MM.1S (cell line): ENCODE results near the gene MTA3.
"Not testable (repeated sequence)": the region's sequence is repeated elsewhere in the genome, so short reads cannot be mapped to it uniquely, and the experiment has no call there.

Source experiments
- DNase-seq: peaks from one replicate; pipeline ENCODE4 v3.0.0-alpha.2; 2015
- H2AFZ ChIP-seq: fragments of 300-600 bp; sonication (generic); 2 replicates; pipeline ENCODE4 v1.6.0; 2016; ENCODE audit warnings: antibody characterized with exemption, low read length
- H3F3A ChIP-seq: fragments of 300-600 bp; sonication (generic); 2 replicates; pipeline ENCODE4 v1.6.1; 2016; ENCODE audit warnings: mild to moderate bottlenecking, antibody characterized with exemption, low read length, moderate library complexity, mixed read lengths; ENCODE audit not compliant: insufficient read depth
- H3K27ac ChIP-seq: fragments of 300-600 bp; sonication (generic); 2 replicates; pipeline ENCODE4 v1.5.1; 2016; ENCODE audit warnings: mild to moderate bottlenecking, low read length
- H3K27me3 ChIP-seq: fragments of 300-600 bp; sonication (generic); replicated peaks from 2 replicates; pipeline ENCODE4 v1.6.0; 2016; ENCODE audit warnings: low read length; ENCODE audit not compliant: insufficient read depth
- H3K36me3 ChIP-seq: fragments of 300-600 bp; sonication (generic); replicated peaks from 2 replicates; pipeline ENCODE4 v1.6.1; 2016; ENCODE audit warnings: mild to moderate bottlenecking, low read length, mixed read lengths; ENCODE audit not compliant: insufficient read depth
- H3K4me1 ChIP-seq: fragments of 300-600 bp; sonication (generic); 2 replicates; pipeline ENCODE4 v1.6.1; 2016; ENCODE audit warnings: low read length, mixed read lengths
- H3K4me2 ChIP-seq: fragments of 300-600 bp; sonication (generic); 2 replicates; pipeline ENCODE4 v1.6.0; 2016; ENCODE audit warnings: low read depth, low read length
- H3K4me3 ChIP-seq: fragments of 300-600 bp; sonication (generic); 2 replicates; pipeline ENCODE4 v1.5.1; 2016; ENCODE audit warnings: low read length, mixed read lengths
- H3K79me2 ChIP-seq: fragments of 300-600 bp; sonication (generic); 2 replicates; pipeline ENCODE4 v1.6.1; 2016; ENCODE audit warnings: mixed run types, low read length, mixed read lengths
- H3K9ac ChIP-seq: fragments of 300-600 bp; sonication (generic); 2 replicates; pipeline ENCODE4 v1.6.1; 2016; ENCODE audit warnings: low read length, mixed read lengths
- H3K9me2 ChIP-seq: fragments of 300-600 bp; sonication (generic); replicated peaks from 2 replicates; pipeline ENCODE4 v1.6.1; 2016; ENCODE audit warnings: mild to moderate bottlenecking, low read length, mixed read lengths; ENCODE audit not compliant: insufficient read depth
- H3K9me3 ChIP-seq: fragments of 300-600 bp; sonication (generic); replicated peaks from 2 replicates; pipeline ENCODE4 v1.6.1; 2016; ENCODE audit warnings: mild to moderate bottlenecking, low read length, mixed read lengths; ENCODE audit not compliant: insufficient read depth
- H4K20me1 ChIP-seq: fragments of 300-600 bp; sonication (generic); 2 replicates; pipeline ENCODE4 v1.6.1; 2016; ENCODE audit warnings: mild to moderate bottlenecking, low read length, moderate library complexity, mixed read lengths; ENCODE audit not compliant: insufficient read depth
- CTCF ChIP-seq: fragments of 300-600 bp; sonication (generic); IDR thresholded peaks from 2 replicates; pipeline ENCODE4 v1.5.1; 2016; ENCODE audit warnings: antibody characterized with exemption, low read length, mixed read lengths
- EZH2 ChIP-seq: fragments of 300-600 bp; sonication (generic); optimal IDR thresholded peaks from 2 replicates; pipeline ENCODE3; 2017; ENCODE audit warnings: low read depth, mild to moderate bottlenecking, antibody characterized with exemption, low read length, mixed read lengths
- EZH2phosphoT487 ChIP-seq: fragments of 300-600 bp; sonication (generic); IDR thresholded peaks from 2 replicates; pipeline ENCODE4 v1.6.1; 2018; ENCODE audit warnings: antibody characterized with exemption, low read length

The MTA3 gene

GRCh38 chr2:42640261-42640660 is 71.8 kb downstream of the MTA3 start:
- no peaks in the 10 kb centered on the region for H3K27me3 ChIP-seq
- no peaks in the 10 kb centered on the region for H3F3A ChIP-seq
- H3K4me3 ChIP-seq, result no peak overlapping the region
- no peaks in the 10 kb centered on the region for H4K20me1 ChIP-seq
- no peak for DNase-seq
- no peaks in the 10 kb centered on the region for H3K9me2 ChIP-seq
- H3K9ac ChIP-seq, result no peak overlapping the region
- no peak overlapping the region for H3K27ac ChIP-seq
- H2AFZ ChIP-seq, result no peak overlapping the region
- no peaks in the 10 kb centered on the region for H3K9me3 ChIP-seq
- H3K79me2 ChIP-seq, result no peaks in the 10 kb centered on the region
- no peak overlapping the region for H3K4me2 ChIP-seq
- no peaks in the 10 kb centered on the region for H3K4me1 ChIP-seq
- no peaks in the 10 kb centered on the region for H3K36me3 ChIP-seq
- TF ChIP-seq EZH2, result no peak

DNA sequence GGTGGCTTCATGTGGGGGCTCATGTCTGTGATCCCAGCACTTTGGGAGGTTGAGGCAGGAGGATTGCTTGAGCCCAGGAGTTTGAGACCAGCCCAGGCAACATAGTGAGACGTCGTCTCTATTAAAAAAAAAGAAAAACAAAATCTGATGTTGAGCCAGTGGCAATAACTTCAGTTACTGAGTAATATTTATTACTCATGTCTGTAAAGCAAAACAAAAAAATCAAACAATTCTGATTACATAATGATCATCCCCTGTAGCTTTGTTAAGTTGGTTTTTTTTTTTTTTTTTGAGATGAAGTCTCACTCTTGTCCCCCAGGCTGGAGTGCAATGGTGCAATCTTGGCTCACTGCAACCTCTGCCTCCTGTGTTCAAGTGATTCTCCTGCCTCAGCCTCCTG is 73.9 kb downstream of the MTA3 start:
- H4K20me1 ChIP-seq, DNase-seq, H3K4me2 ChIP-seq, H3K79me2 ChIP-seq, H3K27ac ChIP-seq, H2AFZ ChIP-seq, H3K4me1 ChIP-seq, H3K9me2 ChIP-seq, H3K27me3 ChIP-seq, H3K9ac ChIP-seq, H3K4me3 ChIP-seq, H3F3A ChIP-seq, H3K9me3 ChIP-seq, H3K36me3 ChIP-seq: not testable (repeated sequence)

DNA sequence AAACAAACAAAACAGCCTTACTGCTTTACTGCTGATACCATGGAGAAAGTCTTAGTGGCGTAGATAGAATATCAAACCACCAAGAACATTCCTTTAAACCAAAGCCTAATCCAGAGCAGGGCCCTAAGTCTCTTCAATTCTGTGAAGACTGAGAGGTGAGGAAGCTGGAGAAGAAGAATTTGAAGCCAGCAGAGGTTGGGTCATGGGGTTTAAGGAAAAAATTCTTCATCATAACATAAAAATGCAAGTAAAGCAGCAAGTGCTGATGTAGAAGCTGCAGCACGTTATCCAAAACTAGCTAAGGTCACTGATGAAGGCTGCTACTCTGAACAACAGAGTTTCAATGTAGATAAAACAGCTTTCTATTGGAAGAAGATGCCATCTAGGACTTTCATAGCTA is 77.1 kb downstream of the MTA3 start:
- Histone ChIP-seq H3K9me2 (no peaks in the 10 kb centered on the region), H3K4me3 (no peak overlapping the region), H3K27ac (no peak overlapping the region), H3K4me2 (no peak overlapping the region), H3K9me3 (no peaks in the 10 kb centered on the region), H3K9ac (no peak overlapping the region), H3K4me1 (no peaks in the 10 kb centered on the region), H3K79me2 (no peaks in the 10 kb centered on the region), H3K36me3 (no peaks in the 10 kb centered on the region), H3K27me3 (no peaks in the 10 kb centered on the region), H4K20me1 (no peaks in the 10 kb centered on the region), H2AFZ (no peak overlapping the region), H3F3A (no peaks in the 10 kb centered on the region)
- no peak for DNase-seq
- TF ChIP-seq EZH2phosphoT487, result no peak
- no peak for TF ChIP-seq EZH2
- no peak for TF ChIP-seq CTCF

- no peak for DNase-seq
- no peak overlapping the region for H2AFZ ChIP-seq
- no peaks in the 10 kb centered on the region for H3K36me3 ChIP-seq
Observed at GRCh38 chr2:42648796-42649195, 80.4 kb downstream of the MTA3 start.

More at GRCh38 chr2:42648796-42649195, 80.4 kb downstream of the MTA3 start:
- TF ChIP-seq EZH2 (no peak), CTCF (no peak), EZH2phosphoT487 (no peak)
- Histone ChIP-seq H3K4me2 (no peak overlapping the region), H3K9ac (no peak overlapping the region), H4K20me1 (no peaks in the 10 kb centered on the region), H3K4me1 (no peaks in the 10 kb centered on the region), H3K27me3 (no peaks in the 10 kb centered on the region), H3K27ac (no peak overlapping the region), H3K9me2 (no peaks in the 10 kb centered on the region), H3K9me3 (no peaks in the 10 kb centered on the region), H3F3A (no peaks in the 10 kb centered on the region), H3K4me3 (no peak overlapping the region), H3K79me2 (no peaks in the 10 kb centered on the region)
